HTR-8/SVneo (cell line): ENCODE measurements around the gene IMP4.

Experiments
- DNase-seq: peaks from one replicate; pipeline ENCODE4 v3.0.0; 2011; ENCODE audit warnings: low spot score, mixed read lengths; ENCODE audit not compliant: insufficient read length
- FAIRE-seq: peaks from 2 replicates; lab custom pipeline; 2011; peaks lifted over from hg19 to GRCh38; lab: Jason Lieb, UNC

Gene IMP4

DNA sequence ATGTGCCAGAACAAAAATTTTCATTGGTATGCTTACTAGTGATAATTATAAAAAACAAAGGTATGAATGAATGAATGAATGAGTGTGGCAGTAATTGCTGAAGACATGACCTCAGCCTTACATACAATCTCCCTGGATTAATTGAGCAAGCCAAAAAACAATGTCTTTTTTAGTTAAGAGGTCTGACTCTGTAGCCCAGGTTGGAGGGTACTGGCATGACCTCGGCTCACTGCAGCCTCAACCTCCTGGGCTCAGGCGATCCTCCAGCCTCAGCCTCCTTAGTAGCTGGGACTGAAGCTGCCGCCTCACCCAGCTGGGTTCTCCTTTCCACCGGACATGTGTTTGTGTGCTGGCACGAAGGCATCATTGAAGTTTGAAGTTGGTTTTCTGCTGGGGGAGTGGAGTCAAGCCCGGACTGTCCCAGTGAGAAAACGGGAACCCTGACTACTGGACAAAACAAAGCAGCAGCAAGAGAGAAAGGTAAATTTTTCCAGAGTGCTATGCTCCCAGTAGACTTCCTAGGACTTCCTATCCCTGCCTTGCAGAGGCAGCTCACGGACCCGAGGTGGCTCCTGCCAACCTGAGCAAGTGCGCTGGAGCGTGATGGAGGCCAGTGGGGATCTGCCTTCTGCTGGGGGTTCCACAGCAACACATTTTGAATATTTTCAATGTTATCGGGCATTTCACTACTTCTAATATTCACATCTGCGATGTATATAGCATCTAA, 6.4 kb upstream of the IMP4 start:
- FAIRE-seq (no peak), DNase-seq (no peak)

DNA sequence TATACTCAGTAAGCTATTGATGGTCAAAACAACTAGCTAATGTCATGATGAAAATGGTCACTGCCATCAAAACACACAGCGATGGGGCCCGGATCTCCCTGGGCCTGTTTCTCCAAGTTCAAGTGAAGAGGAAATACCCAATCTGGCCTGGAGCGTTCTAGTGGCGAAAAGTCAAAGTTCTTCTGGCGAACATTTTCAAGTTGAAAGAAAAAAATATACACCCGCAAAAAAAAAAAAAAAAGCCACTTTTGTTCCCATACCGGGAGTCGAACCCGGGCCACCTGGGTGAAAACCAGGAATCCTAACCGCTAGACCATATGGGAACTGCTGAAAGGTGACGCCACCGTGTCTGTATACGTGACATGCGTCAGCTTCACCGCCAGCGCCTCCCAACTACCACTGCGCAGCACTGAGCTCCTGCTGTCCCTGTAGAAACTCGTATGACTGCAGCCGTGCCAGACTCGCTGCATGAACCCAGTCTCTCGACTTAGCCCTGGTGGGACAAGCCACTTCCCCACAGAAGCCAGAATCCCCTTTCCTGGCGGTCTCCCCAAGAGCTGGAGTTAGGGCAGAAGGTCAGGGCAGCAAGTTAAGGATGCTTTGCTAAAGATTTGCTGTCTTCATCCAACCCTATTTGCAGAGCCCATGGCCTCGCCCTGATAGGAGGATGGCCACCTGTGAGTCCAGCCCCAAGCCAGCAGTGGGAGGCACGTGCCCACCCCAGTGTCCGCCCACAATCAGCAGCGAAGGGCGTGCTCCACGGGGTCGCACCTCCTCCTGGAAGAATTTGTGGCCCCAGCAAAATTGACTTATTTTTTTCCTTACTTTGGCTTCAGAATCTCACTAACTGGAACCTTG, 5.6 kb upstream of the IMP4 start:
- DNase-seq, result peak; percentile 90
- no peak for FAIRE-seq

DNA sequence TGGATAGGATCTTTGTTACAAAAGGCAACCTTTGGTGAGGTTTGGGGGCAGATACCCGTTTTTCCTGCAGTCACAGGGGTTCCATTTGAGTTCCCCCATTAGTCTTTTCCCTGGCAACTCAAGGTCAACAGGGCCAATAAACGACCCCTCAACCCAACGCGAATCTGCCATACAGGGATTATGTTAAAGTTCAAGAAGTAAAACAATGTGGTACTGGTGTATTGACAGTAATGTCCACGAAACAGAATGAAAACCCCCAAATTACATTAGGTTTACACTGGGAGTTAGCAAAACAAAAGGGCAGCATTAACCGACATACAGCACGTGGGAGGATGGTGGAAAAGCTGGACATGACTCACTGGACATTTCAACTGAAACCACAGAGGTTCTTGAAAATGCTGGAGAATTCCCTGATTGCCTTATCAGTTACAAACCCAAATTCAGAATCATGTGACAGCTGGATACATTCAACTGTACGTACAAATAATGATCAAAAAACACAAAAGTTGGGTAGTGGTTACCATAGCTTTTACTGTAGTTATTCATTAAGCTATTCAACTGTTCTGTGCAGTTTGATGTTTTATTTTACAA, 4.9 kb upstream of the IMP4 start:
- FAIRE-seq, result no peak
- no peak for DNase-seq

DNA sequence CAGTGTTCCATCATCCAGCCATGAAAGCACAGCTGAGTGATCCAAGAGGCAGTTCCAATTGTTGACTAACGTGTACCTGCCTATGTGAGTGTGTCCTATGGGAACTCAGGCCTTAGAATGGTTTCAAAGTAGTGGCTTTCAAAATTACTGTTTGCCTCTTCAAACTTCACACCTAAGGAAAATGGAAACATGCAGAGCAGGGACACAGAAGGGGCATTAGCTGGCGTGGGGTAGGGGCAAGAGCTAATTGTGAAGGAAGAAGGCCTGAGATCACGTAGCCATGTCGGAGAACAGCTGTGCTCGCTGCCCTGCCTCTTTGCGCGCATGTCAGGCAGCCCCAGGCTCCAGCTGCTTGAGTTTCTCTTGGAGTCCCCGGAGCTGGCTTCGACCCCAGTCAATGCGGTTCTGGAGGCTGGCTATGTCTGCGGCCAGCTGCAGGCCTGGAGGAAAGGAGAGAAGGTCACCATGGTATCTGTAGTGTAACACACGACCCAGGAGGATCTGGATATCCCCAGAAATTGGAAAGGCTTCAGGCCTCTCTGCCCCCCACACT, 3.8 kb upstream of the IMP4 start:
- DNase-seq (no peak), FAIRE-seq (no peak)

DNA sequence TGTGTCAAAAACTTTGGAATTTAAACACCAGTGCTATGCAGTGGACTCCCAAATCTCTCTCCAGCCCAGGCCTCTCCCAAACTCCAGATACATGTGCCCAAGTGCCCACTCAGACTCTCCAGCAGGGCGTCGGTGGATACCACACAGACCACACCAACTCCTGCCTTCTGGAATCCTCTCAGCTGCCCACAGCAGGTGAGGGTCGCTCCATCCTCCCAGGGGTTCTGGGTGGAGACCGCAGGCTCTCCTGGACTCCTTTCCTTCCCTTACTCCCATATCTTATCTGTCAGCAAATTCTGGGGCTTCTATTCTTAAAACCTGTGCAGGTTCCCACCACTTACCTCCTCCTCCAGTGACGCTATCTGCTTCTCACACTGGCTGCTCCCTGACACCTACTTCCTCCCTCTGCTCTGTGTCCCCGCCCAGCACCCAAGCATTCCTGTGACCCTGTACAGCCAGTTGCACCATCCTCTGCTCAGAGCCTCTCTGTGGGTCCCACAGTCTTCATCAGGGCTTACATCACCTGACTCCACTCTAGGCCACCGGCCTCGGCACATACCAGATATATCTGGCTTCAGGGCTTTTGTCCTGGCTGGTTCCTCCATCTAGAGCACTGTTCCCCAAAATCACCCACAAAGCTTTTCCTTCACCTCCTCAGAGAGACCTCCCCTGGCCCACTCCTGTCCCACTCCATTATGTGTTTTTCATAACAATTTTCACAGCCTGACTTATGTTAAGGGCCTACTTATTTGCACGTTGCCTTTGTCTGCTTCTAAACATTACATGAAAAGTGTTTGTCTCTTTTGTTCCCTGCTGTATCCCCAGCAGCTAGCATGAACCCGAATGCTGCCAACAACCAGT, 2.6 kb upstream of the IMP4 start:
- no peak for FAIRE-seq
- no peak for DNase-seq

DNA sequence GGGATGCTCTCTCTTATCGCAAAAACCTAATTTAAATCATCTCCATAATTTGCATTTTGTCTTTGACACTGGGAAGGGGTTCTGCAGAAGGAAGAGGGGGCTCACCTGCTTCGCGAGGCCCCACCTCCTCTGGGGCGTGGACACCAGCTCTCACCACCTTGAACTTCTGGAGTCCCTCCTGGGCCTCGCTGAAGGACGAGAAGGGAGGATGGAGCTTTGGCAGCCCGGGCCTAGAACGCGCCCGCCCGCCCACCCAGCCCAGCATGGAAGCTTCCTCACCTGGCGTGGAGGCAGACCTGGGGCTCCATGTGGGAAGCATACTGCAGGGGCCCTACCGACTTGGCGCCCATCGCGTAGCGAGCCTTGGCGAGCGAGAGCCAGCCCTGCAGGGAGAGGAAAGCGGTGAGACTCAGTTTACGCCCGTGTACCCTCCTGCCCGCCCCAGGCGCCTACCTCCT, 1.1 kb upstream of the IMP4 start:
- DNase-seq (no peak), FAIRE-seq (no peak)

DNA sequence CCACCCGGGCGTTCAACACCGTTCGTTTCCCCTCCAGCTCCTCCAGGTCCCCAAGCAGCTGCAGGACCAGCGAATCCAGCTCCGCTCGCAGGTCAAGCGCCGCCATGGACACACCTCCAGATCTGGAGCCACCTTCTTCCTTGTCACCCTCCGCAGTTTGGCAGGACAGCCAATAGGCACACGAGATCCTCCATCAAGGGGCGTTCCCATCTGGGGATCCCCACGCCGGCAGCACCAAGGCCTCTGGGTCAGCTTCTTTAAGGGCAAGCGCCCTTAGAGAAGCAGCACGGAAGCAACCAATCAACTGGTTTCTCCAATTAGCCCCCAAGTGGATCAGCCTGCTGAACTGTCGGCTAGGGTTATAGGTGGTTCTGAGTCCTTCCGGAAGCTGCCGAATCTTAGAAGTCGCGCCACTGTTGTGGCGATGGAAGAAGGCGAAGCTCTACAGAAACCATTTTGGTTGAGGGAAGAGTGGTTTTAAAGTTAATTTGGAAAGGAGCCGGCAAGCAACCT, 621 bp upstream of the IMP4 start:
- DNase-seq, result peak; percentile 89
- no peak for FAIRE-seq

DNA sequence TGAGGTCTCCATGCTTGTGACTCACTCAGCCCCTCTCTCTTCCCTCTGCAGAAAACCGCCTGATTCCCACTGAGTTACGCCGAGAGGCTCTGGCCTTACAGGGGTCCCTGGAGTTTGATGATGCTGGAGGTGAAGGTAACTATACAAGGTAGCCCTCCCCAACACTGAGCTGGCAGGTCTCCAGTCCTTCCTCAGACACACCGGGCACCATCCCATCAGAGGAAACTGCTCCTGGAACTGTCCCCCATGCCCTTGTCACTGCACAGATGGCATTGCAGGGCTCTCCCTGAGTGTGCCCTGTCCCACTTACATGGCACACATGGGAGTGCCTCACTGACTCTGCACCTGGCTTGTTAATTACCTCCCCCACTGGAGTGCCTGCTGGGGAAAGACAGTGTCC, 1.9 kb downstream of the IMP4 start:
- FAIRE-seq, result no peak
- DNase-seq, result no peak

DNA sequence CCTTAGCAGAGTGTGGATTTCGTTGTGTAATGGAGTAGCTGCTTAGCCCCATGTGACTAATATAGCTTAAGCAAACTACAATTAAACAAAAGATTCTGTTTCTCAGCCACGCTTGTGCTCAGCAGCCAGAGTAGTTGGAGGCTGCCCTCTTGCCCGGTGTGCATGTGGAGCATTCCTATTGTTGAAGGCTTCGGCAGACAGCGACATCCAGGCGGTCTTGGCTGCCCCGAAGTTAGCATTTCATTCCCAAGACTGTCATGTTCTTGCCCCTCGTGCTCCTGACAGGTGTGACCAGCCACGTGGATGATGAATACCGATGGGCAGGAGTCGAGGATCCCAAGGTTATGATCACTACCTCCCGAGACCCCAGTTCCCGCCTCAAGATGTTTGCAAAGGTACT, 2.4 kb downstream of the IMP4 start:
- DNase-seq, result no peak
- no peak for FAIRE-seq

DNA sequence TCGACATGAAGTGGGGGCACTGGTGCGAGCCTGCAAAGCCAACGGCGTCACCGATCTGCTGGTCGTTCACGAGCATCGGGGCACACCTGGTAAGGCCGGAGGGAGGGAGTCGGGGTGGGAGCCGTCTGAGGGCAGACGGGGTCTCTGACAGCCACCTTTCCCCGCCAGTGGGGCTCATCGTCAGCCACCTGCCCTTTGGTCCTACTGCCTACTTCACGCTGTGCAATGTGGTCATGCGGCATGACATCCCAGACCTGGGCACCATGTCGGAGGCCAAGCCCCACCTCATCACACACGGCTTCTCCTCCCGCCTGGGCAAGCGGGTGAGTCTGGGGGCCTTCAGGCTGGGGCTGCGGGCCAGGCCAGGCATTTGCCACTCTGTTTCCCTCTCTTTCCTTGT, 2.9 kb downstream of the IMP4 start:
- FAIRE-seq (no peak), DNase-seq (no peak)

DNA sequence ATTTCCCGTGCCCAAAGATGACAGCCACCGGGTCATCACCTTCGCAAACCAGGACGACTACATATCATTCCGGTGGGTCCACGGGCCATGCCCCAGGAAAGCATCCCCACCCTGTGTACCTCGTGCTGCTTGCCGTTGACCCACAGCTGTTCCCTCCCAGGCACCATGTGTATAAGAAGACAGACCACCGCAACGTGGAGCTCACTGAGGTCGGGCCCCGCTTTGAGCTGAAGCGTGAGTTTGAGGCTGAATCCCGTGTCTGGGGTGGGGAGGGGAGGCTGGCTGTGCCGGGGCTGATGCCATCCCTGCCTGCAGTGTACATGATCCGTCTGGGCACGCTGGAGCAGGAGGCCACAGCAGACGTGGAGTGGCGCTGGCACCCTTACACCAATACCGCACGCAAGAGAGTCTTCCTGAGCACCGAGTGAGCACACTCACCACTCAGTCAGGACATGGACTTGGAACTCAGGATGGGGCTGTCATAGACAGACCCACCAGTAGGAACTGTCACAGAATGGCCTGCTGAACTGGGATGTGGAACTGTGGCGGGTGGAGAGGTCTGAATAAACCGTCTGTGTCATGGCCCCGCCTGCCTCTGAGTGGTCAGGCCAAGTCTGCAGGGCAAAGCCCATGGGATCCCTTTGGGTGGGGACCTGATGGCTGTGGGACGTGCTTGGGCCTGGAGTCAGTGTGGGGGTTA, 3.5 kb downstream of the IMP4 start:
- no peak for FAIRE-seq
- no peak for DNase-seq

DNA sequence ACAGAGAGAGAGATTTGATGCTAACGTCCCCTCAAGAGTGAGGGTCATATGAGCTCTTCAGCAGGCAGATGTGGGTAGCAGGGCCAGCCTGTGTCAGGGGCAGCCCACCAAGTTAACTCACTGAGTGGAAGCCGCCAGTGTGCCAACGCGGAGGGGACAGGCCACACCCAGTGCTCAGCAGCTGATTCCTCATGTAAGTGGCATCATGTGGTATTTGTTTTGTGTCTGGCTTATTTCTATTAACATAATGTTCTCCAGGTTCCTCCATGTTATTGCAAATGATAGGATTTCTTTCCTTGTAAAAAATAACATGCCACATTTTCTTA, 4.0 kb downstream of the IMP4 start:
- no peak for FAIRE-seq
- DNase-seq, result no peak

DNA sequence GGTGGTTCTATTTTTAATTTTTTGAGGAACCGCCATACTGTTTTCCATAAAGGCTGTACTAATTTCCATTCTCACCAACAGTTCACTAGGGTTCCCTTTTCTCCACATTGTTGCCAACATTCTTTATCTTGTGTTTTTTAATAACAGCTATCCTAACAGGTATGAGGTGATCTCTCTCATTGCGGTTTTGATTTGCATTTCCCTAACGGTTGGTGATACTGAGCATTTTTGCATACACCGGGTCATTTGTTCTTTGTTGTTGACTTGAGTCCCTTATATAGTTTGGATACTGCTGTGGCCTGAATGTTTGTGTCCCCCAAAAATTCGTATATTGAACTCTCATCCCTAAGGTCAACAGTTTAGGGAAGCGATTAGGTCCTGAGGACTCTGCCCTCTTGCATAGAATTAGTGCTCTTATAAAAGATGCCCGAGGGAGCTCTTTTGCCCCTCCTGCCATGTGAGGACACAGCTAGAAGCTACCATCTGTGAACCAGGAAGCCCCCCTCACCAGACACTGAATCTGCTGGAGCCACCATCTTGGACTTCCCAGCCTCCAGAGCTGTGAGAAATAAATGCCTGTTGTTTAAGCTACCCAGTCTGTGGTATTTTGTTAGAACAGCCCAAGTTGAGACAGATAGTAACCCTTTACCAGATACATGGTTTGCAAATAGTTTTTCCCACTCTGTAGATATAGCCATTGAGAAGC, 4.7 kb downstream of the IMP4 start:
- DNase-seq, result no peak
- no peak for FAIRE-seq

DNA sequence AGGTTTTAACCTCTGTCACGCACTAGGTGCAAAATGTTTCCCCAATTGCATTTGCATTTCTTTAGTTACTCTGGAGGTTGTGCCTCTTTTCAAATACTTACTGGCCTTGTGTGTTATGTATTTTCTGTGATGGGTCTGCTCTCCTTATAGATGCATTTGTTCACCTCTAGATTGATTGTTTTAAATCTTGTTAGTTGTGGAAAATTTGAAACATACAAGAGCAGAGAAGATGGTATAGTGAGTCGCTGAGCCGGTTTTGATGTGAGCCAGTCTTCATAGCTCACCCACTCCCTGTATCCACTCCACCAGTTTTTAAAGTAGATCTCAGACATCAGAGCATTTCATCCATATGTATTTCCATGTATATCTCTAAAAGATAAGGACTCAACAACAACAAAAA, 6.5 kb downstream of the IMP4 start:
- DNase-seq, result no peak
- no peak for FAIRE-seq

DNA sequence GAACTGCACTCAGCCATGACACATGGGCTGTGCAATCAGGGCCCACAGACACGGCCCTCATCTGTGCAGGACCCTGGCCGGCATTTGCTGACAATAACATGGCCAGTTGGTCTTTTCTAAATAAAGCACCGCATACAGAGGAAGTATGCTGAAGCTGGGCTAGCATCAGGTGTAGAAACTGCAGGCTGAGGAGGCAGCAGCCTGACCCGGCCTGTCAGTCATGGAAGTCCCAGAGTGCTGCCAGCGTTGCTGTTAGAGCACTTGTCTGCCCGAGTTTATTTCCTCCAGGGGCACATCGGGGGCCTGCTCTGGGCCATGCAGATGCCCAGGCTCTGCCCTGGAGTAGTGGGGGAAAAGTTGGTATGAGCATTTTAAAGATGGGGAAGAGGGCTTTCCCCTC, 9.0 kb downstream of the IMP4 start:
- DNase-seq (no peak), FAIRE-seq (no peak)

DNA sequence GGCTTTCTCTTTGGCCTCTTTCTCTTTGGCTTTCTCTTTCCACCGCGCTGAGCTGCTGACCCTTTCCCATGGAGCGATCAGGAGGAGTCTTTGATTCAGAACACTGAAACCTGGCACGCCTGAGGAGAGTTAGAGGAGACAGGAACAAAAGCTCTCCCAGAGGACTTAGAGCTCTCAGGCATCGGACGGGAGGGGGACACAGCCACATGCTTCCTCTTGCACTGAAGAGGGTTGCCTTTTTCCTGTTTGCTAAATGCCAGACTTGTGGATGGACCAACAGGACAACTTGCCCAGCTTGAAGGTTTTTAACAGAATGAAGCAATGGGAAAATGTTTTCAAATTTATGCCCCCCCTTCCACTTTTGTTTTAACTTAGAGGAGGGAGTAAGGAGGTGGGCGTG, 9.5 kb downstream of the IMP4 start:
- no peak for FAIRE-seq

DNA sequence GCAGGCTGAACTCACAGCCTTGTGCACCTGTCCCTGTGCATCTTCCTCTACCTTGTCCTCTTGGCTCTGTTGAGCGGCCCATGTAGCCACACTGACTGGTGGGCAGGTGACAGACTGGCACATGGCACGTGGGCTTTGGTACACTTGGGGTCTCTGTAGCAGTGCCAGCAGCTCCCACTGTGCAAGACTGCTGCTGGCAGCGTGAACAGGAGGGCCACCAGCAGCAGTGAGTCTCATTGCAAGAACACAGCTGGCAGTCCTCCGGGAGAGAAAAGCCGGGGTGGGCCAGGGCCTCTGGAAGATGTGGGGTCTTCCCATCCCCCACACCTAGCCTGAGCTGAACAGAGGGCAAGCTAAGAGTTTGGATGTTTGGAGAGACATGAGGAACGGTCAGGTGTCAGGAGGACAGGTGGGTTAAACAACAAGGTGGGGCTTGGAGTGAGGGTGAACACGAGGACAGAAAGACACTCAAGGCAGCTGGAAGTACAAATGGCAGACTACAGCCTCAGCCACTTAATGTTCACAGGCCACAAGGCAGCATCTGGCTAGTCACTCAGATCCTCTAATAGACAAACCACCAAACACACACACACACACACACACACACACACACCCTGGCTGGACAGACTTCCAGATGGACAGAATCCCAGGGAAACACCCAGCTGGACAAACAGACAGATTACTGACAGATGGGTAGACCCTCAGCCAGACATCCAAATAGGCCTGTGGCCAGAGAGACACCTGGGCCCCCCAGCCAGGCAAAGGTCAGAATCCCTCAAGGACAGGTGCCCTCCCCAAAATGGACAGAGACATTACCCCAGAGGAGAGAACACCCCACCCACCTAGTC, 10.8 kb downstream of the IMP4 start:
- FAIRE-seq, result no peak
- no peak for DNase-seq

More for the DNA sequence above, 9.5 kb downstream of the IMP4 start:
- DNase-seq, result no peak

DNA sequence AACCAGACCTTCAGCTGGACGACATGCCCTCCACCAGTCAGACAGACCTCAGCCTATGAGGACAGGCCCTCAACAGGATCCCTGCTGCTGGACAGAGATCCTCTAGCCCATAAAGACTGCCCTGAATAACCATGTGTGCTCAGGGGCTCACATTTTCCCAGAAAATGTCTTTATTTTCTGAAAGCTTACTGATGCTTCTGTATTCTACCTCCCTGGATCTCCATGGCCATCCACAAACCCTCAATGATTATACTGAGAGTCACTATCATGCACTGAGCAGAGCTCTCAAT, 11.4 kb downstream of the IMP4 start:
- FAIRE-seq (no peak), DNase-seq (no peak)
